Stimulated activated CD4-positive, alpha-beta T cell treated with anti-CD3 and anti-CD28 coated beads, Interleukin-15, amount 100 ng/mL, for 1 hour (primary cell): ENCODE results near the gene SDS.

Source experiments
- DNase-seq, 2 donors: peaks; one replicate each; pipeline ENCODE4 v3.0.0-alpha.2; 2020; ENCODE audit warnings: low read depth in 1 of 2, low spot score in 1 of 2

SDS gene

GRCh38 chr12:113403435-113404415 is at the start of gene SDS:
SDS (minus strand) TSS chr12:113403887; CDS start chr12:113399708, 4,179 bp downstream.
- DNase-seq, result no peak

GRCh38 chr12:113453330-113453729 is 49.6 kb upstream of the SDS start:
- DNase-seq, result no peak

- DNase-seq, result no peak
These were observed 48.8 kb upstream of the SDS start for GRCh38 chr12:113452458-113452857.

GRCh38 chr12:113449839-113450238 is 46.2 kb upstream of the SDS start:
- DNase-seq, result no peak

GRCh38 chr12:113449299-113449698 is 45.6 kb upstream of the SDS start:
- DNase-seq, result no peak

- DNase-seq, result no peak
These were observed 45.2 kb upstream of the SDS start for GRCh38 chr12:113448873-113449272.

GRCh38 chr12:113445544-113446171 is 42.0 kb upstream of the SDS start:
- DNase-seq, result no peak

- DNase-seq, result no peak
These were observed 39.4 kb upstream of the SDS start for GRCh38 chr12:113443030-113443539.

- no peak for DNase-seq
These were observed 37.5 kb upstream of the SDS start for GRCh38 chr12:113440947-113441782.

GRCh38 chr12:113440336-113440735 is 36.6 kb upstream of the SDS start:
- no peak for DNase-seq

- DNase-seq, result no peak
These were observed 35.9 kb upstream of the SDS start for GRCh38 chr12:113439606-113440030.

- no peak for DNase-seq
These were observed 35.6 kb upstream of the SDS start for GRCh38 chr12:113439301-113439597.

GRCh38 chr12:113438523-113439300 is 35.0 kb upstream of the SDS start:
- no peak for DNase-seq

GRCh38 chr12:113437729-113438100 is 34.0 kb upstream of the SDS start:
- DNase-seq, result no peak

- DNase-seq, result no peak
These were observed 33.5 kb upstream of the SDS start for GRCh38 chr12:113436993-113437728.

GRCh38 chr12:113436586-113436985 is 32.9 kb upstream of the SDS start:
- no peak for DNase-seq

- DNase-seq, result no peak
These were observed 31.7 kb upstream of the SDS start for GRCh38 chr12:113435367-113435766.

- DNase-seq, result no peak
These were observed 29.3 kb upstream of the SDS start for GRCh38 chr12:113432986-113433385.

GRCh38 chr12:113428482-113428881 is 24.8 kb upstream of the SDS start:
- no peak for DNase-seq

- DNase-seq, result no peak
These were observed 24.2 kb upstream of the SDS start for GRCh38 chr12:113427882-113428281.
